Stimulated activated CD8-positive, alpha-beta memory T cell treated with anti-CD3 and anti-CD28 coated beads, Interleukin-12 subunit alpha, Interleukin-12 subunit beta, amount 100 ng/mL, for 24 hours (primary cell): ENCODE measurements around the gene IRX6.

Experiments used
- DNase-seq: peaks from one replicate; pipeline ENCODE4 v3.0.0-alpha.2; 2020; ENCODE audit errors: extremely low read depth

IRX6 gene

DNA sequence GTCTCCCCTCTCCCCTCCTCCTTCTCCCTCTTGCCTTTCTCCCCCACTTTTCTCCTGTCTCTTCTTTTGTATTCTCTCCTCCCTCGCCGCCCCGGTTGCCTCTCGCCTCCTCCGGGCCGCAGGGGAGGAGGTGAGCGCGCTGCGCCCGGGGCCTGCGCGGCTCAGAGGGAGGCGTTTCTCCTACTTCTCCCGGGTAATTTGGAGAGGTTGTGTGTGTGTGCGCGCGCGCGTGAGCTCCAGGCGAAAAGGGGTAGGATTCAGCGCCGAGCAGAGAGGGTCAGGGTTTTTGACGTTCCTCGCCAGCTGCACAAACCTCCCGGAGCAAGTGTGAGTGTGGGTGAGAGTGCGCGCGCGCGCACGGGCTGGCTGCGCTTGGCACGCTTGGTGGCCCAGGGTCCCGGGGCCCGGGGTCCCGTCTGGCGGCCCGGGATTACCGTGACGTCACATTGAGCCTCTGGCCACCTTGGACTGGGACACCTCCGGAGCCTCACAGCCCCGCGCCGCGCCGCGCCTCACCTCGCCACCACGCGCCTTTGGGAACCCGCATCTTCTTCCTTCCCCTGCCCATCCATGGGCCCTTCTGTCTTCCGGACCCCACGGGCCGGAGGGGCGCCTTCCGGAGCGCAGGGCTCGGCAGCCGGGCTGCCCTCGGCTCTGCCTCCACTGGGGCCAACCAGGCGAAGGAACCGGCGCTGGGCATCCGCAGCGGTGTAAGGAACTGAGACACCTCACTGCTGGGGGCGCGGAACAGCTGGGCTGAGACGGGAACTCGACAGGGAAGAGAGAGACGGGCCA is 479 bp downstream of the IRX6 start:
- DNase-seq = no peak

DNA sequence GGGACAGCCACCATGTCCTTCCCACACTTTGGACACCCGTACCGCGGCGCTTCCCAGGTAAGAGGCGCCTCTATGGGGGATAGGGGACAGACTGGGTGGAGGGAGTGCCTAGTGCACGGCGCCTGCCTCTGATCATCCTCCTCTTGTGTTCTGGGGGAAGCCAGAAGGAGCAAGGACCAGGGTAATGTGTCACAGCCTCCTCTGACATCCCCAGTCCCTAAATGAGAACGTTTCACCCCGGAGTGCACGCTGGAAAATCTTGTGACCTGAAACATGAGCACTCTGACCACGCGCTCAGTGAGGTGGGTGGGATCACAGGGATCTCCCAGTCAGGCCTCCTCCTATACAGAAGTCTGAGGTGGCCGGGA is 1.1 kb downstream of the IRX6 start:
- DNase-seq = no peak

DNA sequence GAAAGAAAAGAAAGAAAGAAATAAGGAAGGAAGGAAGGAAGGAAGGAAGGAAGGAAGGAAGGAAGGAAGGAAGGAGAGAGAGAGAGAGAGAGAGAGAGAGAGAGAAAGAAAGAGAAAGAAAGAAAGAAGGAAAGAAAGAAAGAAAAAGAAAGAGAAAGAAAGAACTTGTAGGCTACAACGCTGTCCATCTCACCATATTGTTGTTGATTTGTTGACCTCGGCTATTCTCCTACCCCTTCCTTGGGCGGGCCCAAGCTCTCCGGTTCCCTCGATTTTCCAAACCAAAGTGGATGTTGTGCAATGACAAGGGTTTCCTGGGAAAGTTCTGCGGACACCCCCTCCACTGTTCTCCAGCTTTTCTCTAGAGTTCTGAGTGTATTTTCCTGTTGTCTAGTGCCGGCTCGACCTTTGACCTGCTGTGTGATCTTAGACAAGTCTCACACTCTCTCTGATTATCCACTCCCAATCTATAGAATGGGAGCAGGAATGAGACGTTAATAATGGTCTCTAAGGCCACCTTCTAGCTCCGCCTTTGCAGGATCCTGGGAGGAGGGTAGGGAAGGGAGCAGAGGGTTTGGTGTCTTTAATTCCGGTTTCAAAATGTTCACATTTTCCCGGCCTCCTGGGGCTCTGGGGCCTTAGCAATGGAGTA is 1.6 kb downstream of the IRX6 start:
- DNase-seq = no peak

DNA sequence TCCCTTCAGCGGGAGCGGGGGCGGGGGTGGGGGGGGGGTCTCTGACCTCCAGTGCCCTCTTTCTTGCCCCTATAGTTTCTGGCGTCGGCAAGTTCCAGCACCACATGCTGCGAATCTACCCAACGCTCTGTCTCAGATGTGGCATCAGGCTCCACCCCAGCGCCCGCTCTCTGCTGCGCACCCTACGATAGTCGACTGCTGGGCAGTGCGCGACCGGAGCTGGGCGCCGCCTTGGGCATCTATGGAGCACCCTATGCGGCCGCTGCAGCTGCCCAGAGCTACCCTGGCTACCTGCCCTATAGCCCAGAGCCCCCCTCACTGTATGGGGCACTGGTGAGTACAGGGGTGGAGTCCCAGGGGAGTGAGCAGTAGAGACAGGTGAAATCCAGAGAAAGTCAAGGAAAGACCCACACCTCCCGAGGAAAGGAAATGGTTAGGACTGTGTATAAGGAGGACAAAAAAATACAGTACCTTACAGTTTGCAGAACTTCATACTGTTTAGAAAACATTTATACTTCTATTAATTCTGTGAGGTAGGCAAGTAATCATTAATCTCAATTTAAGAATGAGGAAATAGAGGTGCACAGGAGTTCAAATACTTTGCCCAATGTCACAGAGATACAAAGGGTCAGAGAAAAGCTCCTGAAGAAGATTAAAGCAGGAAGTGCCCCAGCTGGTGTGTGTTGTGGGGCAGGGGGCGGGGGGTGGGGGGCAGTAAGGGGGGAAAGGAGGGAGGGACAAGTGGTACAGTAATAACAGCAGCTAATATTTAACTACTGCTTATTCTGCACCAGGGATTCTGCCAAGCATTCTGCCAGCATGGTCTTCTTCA is 2.5 kb downstream of the IRX6 start:
- DNase-seq = no peak

DNA sequence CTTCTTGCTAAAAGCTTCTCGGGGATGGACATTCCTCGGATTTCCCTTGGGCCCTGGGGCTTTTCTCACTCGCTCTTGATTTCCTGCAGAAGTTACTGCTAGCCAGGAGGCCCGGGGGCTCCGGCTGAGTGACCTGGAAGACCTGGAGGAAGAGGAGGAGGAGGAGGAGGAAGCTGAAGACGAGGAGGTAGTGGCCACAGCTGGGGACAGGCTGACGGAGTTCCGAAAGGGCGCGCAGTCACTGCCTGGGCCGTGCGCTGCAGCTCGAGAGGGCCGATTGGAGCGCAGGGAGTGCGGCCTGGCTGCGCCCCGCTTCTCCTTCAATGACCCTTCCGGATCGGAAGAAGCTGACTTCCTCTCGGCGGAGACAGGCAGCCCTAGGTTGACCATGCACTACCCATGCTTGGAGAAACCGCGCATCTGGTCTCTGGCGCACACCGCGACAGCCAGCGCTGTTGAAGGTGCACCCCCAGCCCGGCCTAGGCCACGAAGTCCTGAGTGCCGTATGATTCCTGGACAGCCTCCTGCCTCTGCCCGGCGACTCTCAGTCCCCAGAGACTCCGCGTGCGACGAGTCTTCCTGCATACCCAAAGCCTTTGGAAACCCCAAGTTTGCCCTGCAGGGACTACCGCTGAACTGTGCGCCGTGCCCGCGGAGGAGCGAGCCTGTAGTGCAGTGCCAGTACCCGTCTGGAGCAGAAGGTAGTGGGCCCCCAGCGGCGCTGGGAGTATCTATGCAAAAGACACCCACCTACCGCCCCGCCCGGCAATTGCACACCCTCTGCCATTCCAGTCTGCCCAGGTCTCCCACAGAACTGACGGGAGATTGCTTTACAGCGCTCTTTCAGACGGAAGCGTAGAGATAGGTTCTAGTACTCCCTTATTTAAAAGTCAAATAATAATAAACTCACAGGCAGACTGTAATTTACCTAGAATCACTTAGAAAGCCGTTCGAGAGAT is 4.9 kb downstream of the IRX6 start:
- DNase-seq = no peak

DNA sequence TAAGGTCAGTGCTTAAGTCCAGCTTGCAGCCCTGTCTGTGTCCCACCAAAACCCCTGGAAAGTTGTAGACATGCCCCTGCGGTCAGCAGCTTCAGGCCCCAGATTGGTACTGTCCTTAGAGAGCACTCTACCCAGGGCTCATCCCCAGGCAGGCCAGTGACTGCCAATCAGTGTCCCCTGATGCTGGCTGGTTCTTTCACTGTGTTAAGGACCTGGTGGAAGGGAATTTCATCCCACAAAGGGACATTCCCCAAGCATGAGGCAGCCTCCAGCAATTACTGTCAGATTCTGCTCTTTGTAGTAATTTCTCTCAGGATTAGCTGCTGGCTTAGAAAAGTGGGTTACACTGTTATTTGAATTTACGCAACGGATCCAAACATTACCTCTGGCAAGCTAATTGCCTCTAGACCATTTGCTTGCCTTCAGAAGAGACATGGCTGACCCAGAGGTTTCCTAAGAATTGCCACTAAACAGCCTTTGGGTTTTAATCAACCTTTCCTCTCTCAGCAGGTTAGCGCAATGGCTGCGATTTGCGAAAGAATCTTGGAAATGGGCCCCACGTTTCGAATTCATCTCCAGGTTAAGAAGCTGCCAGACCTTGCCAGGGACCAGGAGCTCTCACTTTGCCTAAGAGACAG is 5.9 kb downstream of the IRX6 start:
- DNase-seq = no peak

DNA sequence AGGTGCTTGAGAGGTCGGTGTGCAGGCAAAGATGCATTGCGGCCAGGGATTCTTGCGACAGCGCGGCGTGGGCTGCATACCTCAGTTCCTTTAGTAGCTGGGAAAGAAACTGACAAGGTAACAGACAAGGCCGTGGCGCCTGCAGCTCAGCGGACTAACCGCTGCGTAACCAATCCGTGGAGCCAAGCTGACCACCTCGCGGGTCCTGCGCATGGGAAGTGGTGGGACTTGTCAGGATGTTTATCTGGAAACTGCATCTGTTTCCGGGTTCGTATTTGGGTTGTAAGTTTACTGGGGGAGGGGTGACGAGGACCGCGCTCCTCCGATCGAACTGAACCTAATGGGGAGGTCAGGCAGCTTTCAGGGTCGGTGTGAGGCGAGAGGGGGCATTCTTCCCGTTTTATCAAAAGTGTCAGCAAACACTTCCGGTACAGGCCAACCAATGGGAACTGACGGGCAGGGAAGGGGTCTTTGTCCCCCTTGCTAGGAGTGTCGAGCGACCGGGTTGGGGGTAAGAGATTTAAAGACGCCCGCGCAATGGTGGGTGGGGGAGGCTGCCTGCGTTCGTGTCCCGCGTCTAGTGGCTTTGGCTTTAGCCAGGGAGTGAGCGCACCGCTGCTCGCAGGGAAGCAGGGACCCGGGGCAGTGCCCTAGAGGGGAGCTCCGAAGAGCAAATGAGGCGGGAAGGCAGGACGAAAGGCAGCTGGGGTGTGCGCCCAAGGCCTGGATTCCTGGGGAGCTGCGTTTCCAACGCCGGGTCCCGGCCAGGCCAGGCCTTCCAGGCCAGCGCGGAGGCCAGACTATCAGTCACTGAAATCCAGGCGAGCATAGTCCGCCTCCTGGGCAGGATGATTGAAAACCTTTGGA is 7.0 kb downstream of the IRX6 start:
- no peak for DNase-seq

DNA sequence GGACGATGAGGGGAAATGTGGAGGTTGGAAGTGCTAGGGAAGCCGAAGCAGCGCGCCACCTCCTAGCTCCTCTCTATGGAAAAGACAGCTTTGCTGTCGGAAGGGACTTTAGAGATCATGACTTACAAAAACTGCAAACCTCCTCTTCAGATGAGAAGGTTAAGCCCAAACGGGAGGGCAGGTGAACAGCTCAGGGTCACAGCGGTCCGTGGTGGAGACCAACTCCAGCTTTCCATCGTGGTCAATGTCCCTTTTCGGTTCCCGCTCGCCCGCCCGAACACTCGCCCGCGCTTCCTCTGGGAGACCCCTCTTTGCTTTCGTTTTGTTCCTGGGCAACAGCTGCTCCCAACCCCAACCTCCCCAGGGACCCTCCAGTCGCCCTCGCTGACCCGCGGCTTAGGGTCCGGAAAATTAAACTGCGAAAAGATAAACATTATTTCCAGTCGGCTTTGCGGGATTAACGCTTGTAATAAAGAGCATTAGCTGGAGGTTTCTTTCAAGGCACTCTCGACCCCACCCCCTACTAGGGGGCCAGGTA is 7.7 kb downstream of the IRX6 start:
- no peak for DNase-seq

DNA sequence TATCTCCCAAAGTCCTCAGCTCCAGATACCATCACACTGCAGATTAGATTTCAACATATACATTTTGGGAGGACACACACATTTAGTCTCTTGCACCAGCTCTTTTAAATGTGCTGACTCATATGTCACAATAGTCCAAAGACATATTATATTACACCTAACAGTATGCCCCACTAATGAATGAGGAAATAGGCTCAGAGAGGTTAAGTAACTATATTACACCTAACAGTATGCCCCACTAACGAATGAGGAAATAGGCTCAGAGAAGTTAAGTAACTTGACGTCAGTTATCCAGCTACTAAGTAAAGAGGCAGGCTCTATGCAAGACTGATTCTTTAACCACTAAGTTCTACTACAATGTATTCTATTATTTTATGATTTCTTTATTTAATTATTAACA is 9.7 kb downstream of the IRX6 start:
- no peak for DNase-seq

DNA sequence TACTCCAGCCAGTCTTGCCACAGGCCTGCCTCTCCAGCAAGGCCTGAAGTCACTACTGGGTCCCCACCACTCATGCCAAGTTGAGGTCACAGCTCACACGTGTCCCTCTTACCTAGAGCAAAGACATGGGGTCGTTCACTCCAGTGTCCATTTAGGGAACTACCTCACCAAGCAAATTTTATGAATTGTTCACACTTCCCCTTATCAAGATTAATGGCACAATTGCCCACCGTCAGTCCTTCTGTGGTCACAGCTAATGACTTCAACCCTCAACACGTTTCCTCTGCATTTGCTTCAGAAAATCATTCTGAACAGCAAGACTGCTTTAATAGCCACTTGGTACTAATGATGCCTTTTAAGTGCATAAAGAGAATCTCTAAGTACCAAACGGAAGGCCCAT is 14.6 kb downstream of the IRX6 start:
- DNase-seq = no peak

DNA sequence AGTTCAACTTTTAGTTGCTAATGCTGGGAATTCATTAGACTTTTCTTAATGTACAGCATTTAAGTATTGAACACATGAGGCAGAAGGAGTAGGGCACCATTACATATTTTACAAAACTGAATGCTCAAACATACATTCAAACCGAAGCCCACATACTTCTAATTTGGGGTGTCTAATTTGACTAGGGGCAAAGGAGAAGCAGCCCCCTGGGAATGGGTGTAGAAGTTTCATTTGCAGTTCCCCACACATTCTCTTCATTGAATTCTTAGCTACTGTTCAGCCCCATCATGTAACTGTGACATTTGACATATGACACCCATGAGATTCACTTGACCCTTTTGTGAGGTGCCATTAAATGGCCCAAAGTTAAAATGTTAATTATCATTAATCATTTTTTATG is 16.4 kb downstream of the IRX6 start:
- DNase-seq = no peak

DNA sequence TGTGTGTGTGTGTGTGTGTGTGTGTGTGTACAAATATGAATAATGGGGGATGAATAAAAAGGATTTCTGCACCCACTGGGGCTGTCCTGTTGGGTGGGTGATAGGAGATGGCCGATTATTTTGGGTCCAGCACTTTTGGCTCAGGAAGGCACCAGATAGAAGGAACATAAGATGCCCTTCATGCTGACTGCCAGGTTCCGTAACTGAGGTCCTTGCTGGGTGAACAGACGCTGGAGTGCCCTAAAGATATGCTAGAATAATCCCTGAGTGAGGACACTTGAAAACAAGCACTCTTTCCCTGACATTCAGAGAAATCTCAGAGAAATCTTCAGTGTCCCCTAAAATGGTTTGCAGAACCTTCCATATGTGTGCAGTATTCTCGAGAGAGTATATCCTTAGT is 17.7 kb downstream of the IRX6 start:
- no peak for DNase-seq

DNA sequence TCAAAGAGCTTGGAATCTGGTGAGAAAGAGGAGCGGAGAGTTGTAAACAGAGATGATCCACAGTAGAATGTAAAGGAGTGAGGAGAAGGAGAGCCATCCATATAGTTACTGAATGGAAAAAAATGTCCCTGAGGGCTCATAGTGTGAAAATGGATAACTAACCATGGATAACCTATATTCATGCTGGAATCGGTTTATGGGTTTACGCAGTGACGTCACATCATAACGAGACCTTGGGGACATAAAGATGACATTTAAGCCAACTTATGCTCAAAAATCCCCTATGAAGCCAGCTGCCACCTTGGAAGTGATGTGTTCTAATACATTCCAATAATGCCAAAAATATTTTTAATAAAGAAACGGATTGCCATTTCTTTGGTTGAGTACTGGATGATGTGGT is 22.5 kb downstream of the IRX6 start:
- no peak for DNase-seq

DNA sequence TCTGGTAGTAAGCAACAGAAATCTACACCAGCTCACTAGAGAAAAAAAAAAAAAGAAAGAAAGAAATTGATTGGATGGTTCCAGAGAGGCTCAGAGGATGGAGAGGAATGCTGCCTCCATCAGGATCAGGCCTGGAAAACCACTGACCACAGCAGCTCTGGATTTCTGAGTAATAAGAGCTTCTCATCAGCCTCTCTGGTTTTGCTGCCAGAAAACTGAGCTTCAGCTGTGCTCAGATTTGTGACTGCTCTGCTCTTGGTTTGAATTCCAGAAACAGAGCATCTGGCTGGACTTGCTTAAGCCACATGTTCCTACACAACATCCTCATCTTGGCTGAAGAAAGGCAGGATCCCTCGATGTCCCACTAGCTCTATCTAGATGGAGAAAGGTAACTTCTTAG is 25.9 kb downstream of the IRX6 start:
- no peak for DNase-seq

DNA sequence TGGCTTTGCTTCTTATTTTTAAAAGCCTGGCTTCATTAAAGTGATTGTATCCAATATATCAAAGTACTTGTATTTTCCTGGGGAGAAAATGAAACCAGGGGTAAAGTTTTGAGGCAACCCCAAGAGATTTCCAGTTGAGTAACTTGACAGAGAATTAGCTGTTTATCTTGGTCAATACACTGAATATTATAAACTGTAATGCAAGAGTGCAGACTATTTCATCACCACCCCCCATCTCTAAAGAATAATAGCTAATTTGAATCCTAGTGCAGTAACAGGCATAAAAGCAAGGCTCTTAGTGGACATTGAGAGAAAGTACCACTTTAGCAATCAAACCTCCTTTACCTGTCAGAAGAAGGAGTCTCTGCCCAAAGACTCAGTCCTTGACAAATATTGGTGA is 27.0 kb downstream of the IRX6 start:
- DNase-seq = no peak

DNA sequence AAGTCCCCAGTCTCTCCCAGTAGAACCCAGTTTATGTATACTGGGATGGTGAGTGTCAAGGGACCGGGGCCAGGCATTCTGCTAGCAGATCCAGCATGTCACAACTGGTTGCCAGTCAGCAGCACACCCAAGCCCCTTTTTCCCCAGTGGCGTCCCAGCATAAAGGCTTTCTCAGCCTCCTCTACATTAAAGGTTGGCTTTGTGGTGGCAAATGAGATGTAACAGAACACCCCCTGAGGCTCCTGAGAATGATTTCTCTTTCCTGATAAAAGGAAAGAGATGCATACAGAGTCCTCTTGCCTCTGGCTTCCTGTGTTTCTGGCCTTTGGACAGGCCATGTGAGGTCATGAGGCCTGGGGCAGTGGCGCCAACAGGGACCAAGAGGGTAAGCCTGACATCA is 27.9 kb downstream of the IRX6 start:
- DNase-seq = no peak

DNA sequence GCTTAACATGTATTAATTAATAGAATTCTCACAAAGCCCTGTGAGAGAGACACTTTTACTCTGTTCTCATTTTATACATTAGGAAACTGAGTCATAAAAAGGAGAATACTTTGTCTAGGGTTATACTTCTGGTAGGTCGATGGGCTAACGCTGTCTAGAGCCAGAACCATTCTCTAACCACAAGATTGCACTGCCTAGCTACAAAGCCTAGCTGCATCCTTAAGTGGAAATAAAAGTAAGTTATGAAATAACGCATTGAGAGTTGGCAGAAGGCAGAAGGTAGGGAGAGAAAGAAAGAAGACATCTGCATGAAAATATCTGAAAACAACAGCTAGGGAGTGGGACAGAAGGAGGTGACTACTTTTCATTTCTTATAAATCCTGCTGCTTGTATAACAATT is 33.2 kb downstream of the IRX6 start:
- DNase-seq = no peak

DNA sequence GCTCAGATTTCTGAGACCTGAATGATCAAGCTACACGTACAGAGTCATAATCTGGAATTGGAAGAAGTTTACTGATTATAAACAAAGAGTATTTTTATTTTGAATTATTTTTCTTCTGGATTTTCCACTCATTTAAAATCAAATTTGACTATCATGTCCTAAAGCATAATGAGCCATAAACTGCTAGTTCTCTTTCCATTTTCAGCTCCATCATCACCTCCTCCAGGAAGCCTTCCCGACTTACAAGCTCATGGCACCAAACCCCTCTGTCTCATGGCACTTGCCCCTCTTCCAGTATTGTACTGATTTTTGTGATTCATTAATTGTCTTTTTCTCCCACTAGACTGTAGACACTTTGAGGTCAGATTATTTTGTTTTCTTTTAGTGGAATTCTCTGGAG is 35.9 kb downstream of the IRX6 start:
- DNase-seq = no peak

DNA sequence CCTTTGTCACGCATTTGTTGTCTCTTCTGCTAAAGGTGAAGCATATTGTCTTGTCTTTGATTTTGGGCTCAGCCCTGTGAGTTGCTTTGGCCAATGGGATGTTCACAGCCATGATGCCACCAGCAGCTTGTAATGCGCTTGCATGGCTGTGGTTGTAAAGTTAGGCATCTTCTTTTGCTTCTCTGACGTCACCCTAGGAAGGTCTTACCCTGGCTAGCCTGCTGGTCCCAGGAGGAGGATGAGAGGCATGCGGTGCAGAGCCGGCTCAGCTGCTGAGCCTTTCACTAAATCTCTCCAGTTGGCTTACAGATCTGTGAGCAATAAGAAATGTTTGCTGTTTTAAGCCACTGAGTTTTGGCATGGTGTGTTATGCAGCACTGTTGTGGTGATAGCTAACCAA is 40.8 kb downstream of the IRX6 start:
- DNase-seq = no peak

DNA sequence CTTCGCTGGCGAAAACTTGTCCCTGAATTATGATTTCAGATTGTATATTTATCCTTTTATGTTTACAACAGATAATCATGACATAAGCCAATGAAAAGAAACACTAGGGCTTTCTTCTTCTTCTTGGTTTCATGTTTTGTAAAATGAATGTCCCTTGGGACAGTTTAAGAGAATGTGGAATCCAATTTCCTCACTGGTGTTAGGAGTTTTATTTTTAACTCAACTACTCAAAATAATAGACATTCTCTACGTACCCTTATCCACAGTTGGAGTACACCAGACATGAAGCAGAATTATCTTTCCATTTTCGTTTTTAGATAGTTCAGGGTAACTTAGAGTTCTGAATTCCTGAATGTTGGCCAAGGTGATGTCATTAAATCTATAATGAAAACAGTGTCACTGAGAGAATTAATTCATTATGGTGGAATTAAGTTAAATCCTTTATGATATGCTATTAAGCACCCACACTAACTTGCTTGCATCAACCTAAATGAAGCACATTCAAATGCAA is 43.4 kb downstream of the IRX6 start:
- no peak for DNase-seq
